T-cell (primary cell): ENCODE results near the gene MIEF2. TPM values are rescaled to one million over a fixed set of nuclear protein-coding genes. Genes with fewer than 3 reads are reported as not detected.

Experiments
- ATAC-seq, 4 experiments: fragments of 200-7000 bp in 3 of 4; fragments of 150-1000 bp in 1 of 4; cut with Tn5 transposase; replicated peaks in 1 of 4; 1 replicate in 3 of 4; 2 replicates in 1 of 4; pipeline ENCODE4 v1.10.0; 2021; ENCODE audit warnings: moderate library complexity in 3 of 4, mild to moderate bottlenecking in 2 of 4, moderate number of reproducible peaks in 1 of 4
- CTCF ChIA-PET, 2 donors: fragments of 300-600 bp; sonication (Branson Sonifier 250); formaldehyde crosslinking; loops; one replicate each; lab custom pipeline; 2022; ENCODE audit warnings: antibody characterized with exemption in 2 of 2; lab: Charles Lee
- POLR2A ChIA-PET, 2 donors: fragments of 300-600 bp; sonication (Branson Sonifier 250); formaldehyde crosslinking; loops; one replicate each; lab custom pipeline; 2022; ENCODE audit warnings: antibody characterized with exemption in 2 of 2; lab: Charles Lee
- DNase-seq, 35 experiments: peaks; one replicate each; pipeline versions ENCODE4 v3.0.0 to v3.0.0-alpha.2; 2013 to 2023
- H3K27ac ChIP-seq: one replicate; pipeline ENCODE4 v1.5.1; 2013; ENCODE audit warnings: low read length
- H3K27me3 ChIP-seq, 2 experiments: replicated peaks in 1 of 2; 1 replicate in 1 of 2; 2 replicates in 1 of 2; pipeline versions ENCODE4 v1.6.1 to v1.7.0; 2013; ENCODE audit warnings: low read length in 1 of 2, mixed read lengths in 1 of 2; ENCODE audit not compliant: control insufficient read depth in 2 of 2, insufficient read depth in 2 of 2; ENCODE audit errors: extremely low read depth in 1 of 2
- H3K36me3 ChIP-seq, 2 donors: 1 replicate in 1 of 2; 2 replicates in 1 of 2; pipeline versions ENCODE4 v1.6.1 to v1.7.0; 2013; ENCODE audit warnings: low read length in 1 of 2; ENCODE audit not compliant: control insufficient read depth in 2 of 2, insufficient read depth in 1 of 2; ENCODE audit errors: extremely low read depth in 1 of 2
- H3K4me1 ChIP-seq, 2 experiments: 1 replicate in 1 of 2; 2 replicates in 1 of 2; pipeline versions ENCODE4 v1.6.1 to v1.7.0; 2013; ENCODE audit warnings: low read length in 2 of 2, mixed read lengths in 1 of 2; ENCODE audit not compliant: insufficient read depth in 2 of 2, control insufficient read depth in 1 of 2; ENCODE audit errors: extremely low read depth in 1 of 2
- H3K4me3 ChIP-seq, 2 donors: 1 replicate in 1 of 2; 2 replicates in 1 of 2; pipeline versions ENCODE4 v1.5.1 to v1.7.0; 2013; ENCODE audit warnings: mild to moderate bottlenecking in 2 of 2, low read length in 1 of 2, moderate library complexity in 1 of 2; ENCODE audit not compliant: control insufficient read depth in 1 of 2; ENCODE audit errors: extremely low read depth in 1 of 2
- H3K9me3 ChIP-seq: 2 replicates; pipeline ENCODE4 v1.7.0; 2013
- H3K27ac Mint-ChIP-seq, 2 donors: one replicate each; pipeline ENCODE4 v1.8.0; 2020 to 2021; ENCODE audit warnings: mild to moderate bottlenecking in 2 of 2, mixed read lengths in 2 of 2
- H3K27me3 Mint-ChIP-seq, 2 donors: one replicate each; pipeline ENCODE4 v1.8.0; 2021 to 2022; ENCODE audit warnings: mixed read lengths in 2 of 2
- H3K36me3 Mint-ChIP-seq: one replicate; pipeline ENCODE4 v1.8.0; 2021; ENCODE audit warnings: mixed read lengths
- H3K4me1 Mint-ChIP-seq, 3 donors: one replicate each; pipeline ENCODE4 v1.8.0; 2020 to 2022; ENCODE audit warnings: mixed read lengths in 3 of 3, mild to moderate bottlenecking in 1 of 3
- H3K4me3 Mint-ChIP-seq, 3 donors: one replicate each; pipeline ENCODE4 v1.8.0; 2020 to 2022; ENCODE audit warnings: mild to moderate bottlenecking in 3 of 3, mixed read lengths in 3 of 3, moderate library complexity in 3 of 3
- H3K9me3 Mint-ChIP-seq, 3 donors: one replicate each; pipeline ENCODE4 v1.8.0; 2020 to 2022; ENCODE audit warnings: mixed read lengths in 3 of 3
- WGBS: methylation state at CpG from one replicate; pipeline ENCODE4 v1.1.5; 2013; ENCODE audit warnings: missing lambda C conversion rate; ENCODE audit not compliant: insufficient coverage; 5-methylcytosine and 5-hydroxymethylcytosine counted together
- total RNA-seq, 35 experiments: library from RNA in 6 of 35; stranded (reverse) in 6 of 35; fragments of 120-200 nt in 1 of 35; gene quantifications; one replicate each; pipeline versions ENCODE4 v1.2.1 to v1.2.4 and lab custom pipeline; 2013 to 2026

Gene MIEF2
- total RNA-seq, 5 donors from 2014 or later (not counting 1 experiment from before 2014, with no cell fraction given): 10.0 to 19.7 (median 17.6) TPM

GRCh38 chr17:18233803-18234518 lies 26.5 kb upstream of the MIEF2 start:
- ATAC-seq (no peak), DNase-seq (no peak)
- ChIA-PET CTCF (no interaction called here), POLR2A (no interaction called here)
- Histone ChIP-seq H3K9me3 (no peaks in the 10 kb centered on the region), H3K27me3 (no peaks in the 10 kb centered on the region), H3K4me3 (no peak overlapping the region), H3K27ac (no peak overlapping the region), H3K36me3 (peaks cover 13 to 43% of the 10 kb centered on the region in 2 donors), H3K4me1 (peaks cover 0 to 9% of the 10 kb centered on the region in 2 experiments)
- Mint-ChIP-seq H3K27ac (no peak overlapping the region), H3K4me1 (peaks cover 0 to 2% (median under 1%) of the 10 kb centered on the region in 3 donors), H3K9me3 (no peaks in the 10 kb centered on the region), H3K4me3 (no peak overlapping the region), H3K36me3 (peaks cover 28% of the 10 kb centered on the region), H3K27me3 (no peaks in the 10 kb centered on the region)
- 94% methylated on average over 22 of the region's 22 CpGs for WGBS

GRCh38 chr17:18234853-18235380 lies 25.5 kb upstream of the MIEF2 start:
- H3K27ac Mint-ChIP-seq: no peak overlapping the region
- DNase-seq (no peak), ATAC-seq (no peak)
- no peaks in the 10 kb centered on the region for H3K4me1 Mint-ChIP-seq
- no peaks in the 10 kb centered on the region for H3K9me3 ChIP-seq
- H3K27me3 Mint-ChIP-seq: no peaks in the 10 kb centered on the region
- no peaks in the 10 kb centered on the region for H3K9me3 Mint-ChIP-seq
- H3K4me1 ChIP-seq: peaks cover 0 to under 1% of the 10 kb centered on the region in 2 experiments
- CTCF ChIA-PET: no interaction called here
- no peak overlapping the region for H3K4me3 ChIP-seq
- H3K36me3 Mint-ChIP-seq: peaks cover 34% of the 10 kb centered on the region
- H3K36me3 ChIP-seq: peaks cover 13 to 43% of the 10 kb centered on the region in 2 donors
- no peaks in the 10 kb centered on the region for H3K27me3 ChIP-seq
- POLR2A ChIA-PET: no interaction called here
- no peak overlapping the region for H3K27ac ChIP-seq
- over 99% methylated on average over 19 of the region's 22 CpGs for WGBS
- no peak overlapping the region for H3K4me3 Mint-ChIP-seq

- ChIA-PET CTCF (no interaction called here), POLR2A (no interaction called here)
- H3K4me1 Mint-ChIP-seq: no peaks in the 10 kb centered on the region
- no peak overlapping the region for H3K4me3 ChIP-seq
- H3K9me3 Mint-ChIP-seq: no peaks in the 10 kb centered on the region
- WGBS: 60% methylated on average over 14 of the region's 14 CpGs
- peaks cover 34% of the 10 kb centered on the region for H3K36me3 Mint-ChIP-seq
- no peaks in the 10 kb centered on the region for H3K27me3 ChIP-seq
- no peaks in the 10 kb centered on the region for H3K4me1 ChIP-seq
- H3K27ac Mint-ChIP-seq: no peak overlapping the region
- DNase-seq (no peak), ATAC-seq (no peak)
- peaks cover 13 to 43% of the 10 kb centered on the region in 2 donors for H3K36me3 ChIP-seq
- H3K4me3 Mint-ChIP-seq: no peak overlapping the region
- H3K27me3 Mint-ChIP-seq: no peaks in the 10 kb centered on the region
- H3K9me3 ChIP-seq: no peaks in the 10 kb centered on the region
- no peak overlapping the region for H3K27ac ChIP-seq
These were observed 24.7 kb upstream of the MIEF2 start for GRCh38 chr17:18235743-18236256.

- peaks cover 13 to 45% of the 10 kb centered on the region in 2 donors for H3K36me3 ChIP-seq
- no peak overlapping the region for H3K27ac Mint-ChIP-seq
- WGBS: 94% methylated on average over 13 of the region's 18 CpGs
These were observed 24.0 kb upstream of the MIEF2 start for GRCh38 chr17:18236494-18236893.

GRCh38 chr17:18237461-18237860 lies 23.0 kb upstream of the MIEF2 start:
- Histone ChIP-seq H3K27me3 (no peaks in the 10 kb centered on the region), H3K4me3 (no peak overlapping the region), H3K9me3 (no peaks in the 10 kb centered on the region), H3K36me3 (peaks cover 10 to 47% of the 10 kb centered on the region in 2 donors), H3K4me1 (no peaks in the 10 kb centered on the region), H3K27ac (no peak overlapping the region)
- H3K4me3 Mint-ChIP-seq: no peak overlapping the region
- DNase-seq (no peak), ATAC-seq (no peak)
- H3K36me3 Mint-ChIP-seq: peaks cover 34% of the 10 kb centered on the region
- 96% methylated on average over 15 of the region's 20 CpGs for WGBS
- no peak overlapping the region for H3K27ac Mint-ChIP-seq
- POLR2A ChIA-PET: no interaction called here
- no peaks in the 10 kb centered on the region for H3K27me3 Mint-ChIP-seq
- no peaks in the 10 kb centered on the region for H3K9me3 Mint-ChIP-seq
- CTCF ChIA-PET: no interaction called here
- no peaks in the 10 kb centered on the region for H3K4me1 Mint-ChIP-seq

More at GRCh38 chr17:18236494-18236893, 24.0 kb upstream of the MIEF2 start:
- H3K27me3 Mint-ChIP-seq: no peaks in the 10 kb centered on the region
- DNase-seq: no peak
- H3K4me3 Mint-ChIP-seq: no peak overlapping the region
- Histone ChIP-seq H3K27ac (no peak overlapping the region), H3K27me3 (no peaks in the 10 kb centered on the region), H3K9me3 (no peaks in the 10 kb centered on the region), H3K4me3 (no peak overlapping the region), H3K4me1 (no peaks in the 10 kb centered on the region)
- ChIA-PET CTCF (no interaction called here), POLR2A (no interaction called here)
- no peaks in the 10 kb centered on the region for H3K4me1 Mint-ChIP-seq
- H3K36me3 Mint-ChIP-seq: peaks cover 34% of the 10 kb centered on the region
- no peak for ATAC-seq
- H3K9me3 Mint-ChIP-seq: no peaks in the 10 kb centered on the region

GRCh38 chr17:18238299-18238698 lies 22.2 kb upstream of the MIEF2 start:
- CTCF ChIA-PET: no interaction called here

More at GRCh38 chr17:18238299-18238698, 22.2 kb upstream of the MIEF2 start:
- no peak overlapping the region for H3K4me3 ChIP-seq
- Mint-ChIP-seq H3K27ac (no peak overlapping the region), H3K4me3 (no peak overlapping the region), H3K4me1 (no peaks in the 10 kb centered on the region), H3K27me3 (no peaks in the 10 kb centered on the region), H3K9me3 (no peaks in the 10 kb centered on the region), H3K36me3 (peaks cover 34% of the 10 kb centered on the region)
- no peak overlapping the region for H3K27ac ChIP-seq
- no peaks in the 10 kb centered on the region for H3K27me3 ChIP-seq
- 93% methylated on average over 17 of the region's 18 CpGs for WGBS
- H3K36me3 ChIP-seq: peaks cover 5 to 43% of the 10 kb centered on the region in 2 donors
- DNase-seq (no peak), ATAC-seq (no peak)
- H3K9me3 ChIP-seq: no peaks in the 10 kb centered on the region
- H3K4me1 ChIP-seq: no peaks in the 10 kb centered on the region
- POLR2A ChIA-PET: no interaction called here
